Kidney (tissue), 14 donors: Measurements from ENCODE around the gene MYL12A. TPM values are rescaled to one million over a fixed set of nuclear protein-coding genes. Genes with fewer than 3 reads are reported as not detected.

Experiments
- DNase-seq, 5 donors: peaks; one replicate each; pipeline ENCODE4 v3.0.0-alpha.2; 2013 to 2020
- FAIRE-seq: peaks from 2 replicates; lab custom pipeline; 2012; peaks lifted over from hg19 to GRCh38; lab: Jason Lieb, UNC
- H3K27ac ChIP-seq, 2 donors: one replicate each; pipeline ENCODE4 v1.7.0; 2013; ENCODE audit warnings: low read depth in 2 of 2, low read length in 2 of 2, inconsistent platforms in 1 of 2
- H3K27me3 ChIP-seq: one replicate; pipeline ENCODE4 v1.7.1; 2013; ENCODE audit warnings: low read length, inconsistent platforms; ENCODE audit not compliant: control insufficient read depth, insufficient read depth
- H3K36me3 ChIP-seq, 3 donors: one replicate each; pipeline versions ENCODE4 v1.7.0 to v1.7.1; 2013; ENCODE audit warnings: low read length in 3 of 3, control low read depth in 1 of 3, inconsistent platforms in 1 of 3; ENCODE audit not compliant: insufficient read depth in 3 of 3, control insufficient read depth in 2 of 3
- H3K4me1 ChIP-seq, 3 donors: one replicate each; pipeline versions ENCODE4 v1.7.0 to v1.7.1; 2013; ENCODE audit warnings: low read length in 3 of 3, inconsistent platforms in 1 of 3, low read depth in 1 of 3; ENCODE audit not compliant: control insufficient read depth in 2 of 3, insufficient read depth in 2 of 3
- H3K4me3 ChIP-seq, 3 donors: one replicate each; pipeline versions ENCODE4 v1.7.0 to v1.8.1; 2013; ENCODE audit warnings: low read length in 3 of 3, control low read depth in 1 of 3, inconsistent platforms in 1 of 3
- H3K9ac ChIP-seq, 3 donors: one replicate each; pipeline versions ENCODE4 v1.7.0 to v1.7.1; 2013; ENCODE audit warnings: low read length in 3 of 3, control low read depth in 1 of 3, inconsistent platforms in 1 of 3
- H3K9me3 ChIP-seq, 3 donors: one replicate each; pipeline versions ENCODE4 v1.7.0 to v1.7.1; 2013; ENCODE audit warnings: low read length in 3 of 3, control low read depth in 1 of 3, inconsistent platforms in 1 of 3; ENCODE audit not compliant: control insufficient read depth in 2 of 3, insufficient read depth in 1 of 3
- intact Hi-C: fragments of 100-400 bp; cut with DNase I; formaldehyde crosslinking; loops from one replicate; pipeline ENCODE4 v1.11.1; 2022
- polyA plus RNA-seq: library from polyadenylated mRNA; stranded (reverse); fragments of 350-450 nt; fragmentation: Illumina TruSeq; extraction: RNeasy Lipid Tissue Mini Kit (QIAGEN cat#74804); gene quantifications from one replicate; pipeline ENCODE4 v1.2.3, GENCODE V29; 2014; ENCODE audit warnings: low read depth, low replicate concordance; ENCODE audit not compliant: insufficient read depth
- total RNA-seq: library from RNA; stranded (reverse); fragmentation: NEBNext Ultra II Directional; extraction: Animal tissue kit (Norgen Biotek cat#: 25700); gene quantifications from one replicate; pipeline ENCODE4 v1.2.1, GENCODE V29; 2021
- TF ChIP-seq, protein P1 (sequence below): IDR thresholded peaks from 3 replicates; pipeline ENCODE4 v1.5.1; 2012; ENCODE audit warnings: mild to moderate bottlenecking, moderate library complexity, borderline replicate concordance; ENCODE audit not compliant: insufficient read depth; ENCODE audit errors: extremely low read depth
- donor health status: control.
- donor health status: control.
- donor health status: control.
- donor health status: control.
- donor health status: control.
- donor health status: DM: yes; HTN: yes; CAD: no.
- donor health status: Normal renal cell carcinoma (clear cell type).

Gene MYL12A
- total and polyA plus RNA-seq, 2 donors from 2014 or later = 442 to 450 TPM

DNA sequence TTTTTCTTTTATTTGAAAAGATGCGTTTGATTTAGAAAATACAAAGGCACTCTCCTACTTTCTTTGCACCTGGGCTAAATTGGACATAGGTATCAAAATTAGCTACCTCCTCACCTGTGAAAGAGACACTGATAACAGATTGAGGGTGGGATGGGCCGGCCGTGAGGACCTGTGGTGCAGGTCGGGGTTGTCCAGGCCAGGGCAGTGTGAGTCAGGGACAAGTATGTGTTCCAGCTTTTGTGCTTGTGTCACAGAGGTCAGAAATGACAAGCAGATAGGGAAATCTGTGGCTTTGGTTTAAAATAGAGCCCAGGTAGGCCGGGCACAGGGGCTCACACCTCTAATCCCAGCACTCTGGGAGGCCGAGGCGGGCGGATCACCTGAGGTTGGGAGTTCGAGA, 36.9 kb downstream of the MYL12A start:
- H3K4me1 ChIP-seq = no peaks in the 10 kb centered on the region
- DNase-seq (no peak), FAIRE-seq (no peak)
- TF ChIP-seq, protein P1, sequence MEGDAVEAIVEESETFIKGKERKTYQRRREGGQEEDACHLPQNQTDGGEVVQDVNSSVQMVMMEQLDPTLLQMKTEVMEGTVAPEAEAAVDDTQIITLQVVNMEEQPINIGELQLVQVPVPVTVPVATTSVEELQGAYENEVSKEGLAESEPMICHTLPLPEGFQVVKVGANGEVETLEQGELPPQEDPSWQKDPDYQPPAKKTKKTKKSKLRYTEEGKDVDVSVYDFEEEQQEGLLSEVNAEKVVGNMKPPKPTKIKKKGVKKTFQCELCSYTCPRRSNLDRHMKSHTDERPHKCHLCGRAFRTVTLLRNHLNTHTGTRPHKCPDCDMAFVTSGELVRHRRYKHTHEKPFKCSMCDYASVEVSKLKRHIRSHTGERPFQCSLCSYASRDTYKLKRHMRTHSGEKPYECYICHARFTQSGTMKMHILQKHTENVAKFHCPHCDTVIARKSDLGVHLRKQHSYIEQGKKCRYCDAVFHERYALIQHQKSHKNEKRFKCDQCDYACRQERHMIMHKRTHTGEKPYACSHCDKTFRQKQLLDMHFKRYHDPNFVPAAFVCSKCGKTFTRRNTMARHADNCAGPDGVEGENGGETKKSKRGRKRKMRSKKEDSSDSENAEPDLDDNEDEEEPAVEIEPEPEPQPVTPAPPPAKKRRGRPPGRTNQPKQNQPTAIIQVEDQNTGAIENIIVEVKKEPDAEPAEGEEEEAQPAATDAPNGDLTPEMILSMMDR = no peak
- H3K36me3 ChIP-seq = no peaks in the 10 kb centered on the region
- no peaks in the 10 kb centered on the region for H3K9me3 ChIP-seq
- no peak overlapping the region for H3K27ac ChIP-seq
- no peak overlapping the region for H3K9ac ChIP-seq
- no peak overlapping the region for H3K4me3 ChIP-seq
- H3K27me3 ChIP-seq = no peaks in the 10 kb centered on the region
- intact Hi-C loops = loop anchor here (5.0 kb wide), 1 partner anchor 383 kb away; no protein-coding TSS in a partner anchor

DNA sequence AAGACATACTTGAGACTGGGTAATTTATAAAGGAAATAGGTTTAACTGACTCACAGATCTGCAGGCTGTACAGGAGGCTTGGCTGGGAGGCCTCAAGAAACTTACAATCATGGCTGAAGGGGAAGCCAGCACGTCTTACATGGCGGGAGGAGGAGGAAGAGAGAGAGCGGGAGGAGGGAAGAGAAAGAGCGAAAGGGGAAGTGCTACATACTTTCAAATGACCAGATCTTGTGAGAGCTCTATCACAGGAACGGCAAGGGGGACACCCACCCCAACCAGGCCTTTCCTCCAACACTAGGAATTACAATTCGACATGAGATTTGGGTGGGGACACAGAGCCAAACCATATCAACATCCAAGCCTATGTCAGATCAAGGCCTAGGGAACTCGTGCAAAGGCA, 38.6 kb downstream of the MYL12A start:
- H3K9me3 ChIP-seq = no peaks in the 10 kb centered on the region
- H3K9ac ChIP-seq = no peak overlapping the region
- no peak overlapping the region for H3K27ac ChIP-seq
- FAIRE-seq = no peak
- intact Hi-C loops = no loop called here
- H3K27me3 ChIP-seq = no peaks in the 10 kb centered on the region
- TF ChIP-seq, protein P1 = no peak
- H3K36me3 ChIP-seq = no peaks in the 10 kb centered on the region
- H3K4me1 ChIP-seq = no peaks in the 10 kb centered on the region
- H3K4me3 ChIP-seq = no peak overlapping the region
- no peak for DNase-seq

DNA sequence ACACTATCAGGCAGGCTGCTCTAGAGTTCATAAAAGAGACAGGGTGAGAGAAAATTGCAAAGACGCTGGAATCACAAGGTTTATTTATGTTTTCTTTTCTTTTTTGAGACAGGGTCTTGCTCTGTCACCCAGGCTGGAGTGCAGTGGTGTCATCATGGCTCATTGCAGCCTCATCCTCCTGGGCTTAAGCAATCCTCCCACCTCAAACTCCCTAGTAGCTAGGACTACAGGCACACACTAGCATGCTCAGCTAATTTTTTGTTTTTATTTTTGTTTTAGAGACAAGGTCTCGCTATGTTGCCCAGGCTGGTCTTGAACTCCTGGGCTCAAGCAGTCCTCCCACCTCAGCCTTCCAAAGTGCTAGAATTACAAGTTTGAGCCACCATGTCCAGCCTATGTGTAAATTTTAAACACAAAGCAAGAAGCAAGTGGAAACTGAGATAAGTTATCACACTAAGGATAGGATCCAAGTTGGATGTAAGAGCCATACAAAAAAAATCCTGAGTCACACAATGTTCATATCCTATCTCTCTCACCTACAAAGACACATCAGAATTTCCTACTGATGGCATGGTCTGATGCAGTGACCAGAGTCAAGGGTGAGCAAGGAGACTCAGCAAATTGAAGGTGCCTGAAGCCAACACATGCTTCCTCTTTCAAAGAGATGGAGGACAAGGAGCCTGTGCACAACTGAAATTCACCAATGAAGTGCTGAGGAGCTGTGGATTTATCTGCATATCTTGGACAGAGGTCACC, 45.8 kb downstream of the MYL12A start:
- Histone ChIP-seq H3K9me3 (no peaks in the 10 kb centered on the region), H3K27ac (no peak overlapping the region), H3K4me1 (peaks cover 0 to 3% (median 0%) of the 10 kb centered on the region in 3 donors), H3K36me3 (no peaks in the 10 kb centered on the region), H3K9ac (no peak overlapping the region), H3K4me3 (no peak overlapping the region), H3K27me3 (no peaks in the 10 kb centered on the region)
- no peak for FAIRE-seq
- TF ChIP-seq, protein P1 = no peak
- intact Hi-C loops = no loop called here
- DNase-seq = no peak
